ENCODE measurements around the gene ABCG4. TPM values are rescaled to one million over a fixed set of nuclear protein-coding genes. Genes with fewer than 3 reads are reported as not detected.

The ABCG4 gene
- total and polyA plus RNA-seq, 9 of the 15 experiments (the other 6 are each of a cell fraction or from before 2014, with no cell fraction given) = 0.03 to 0.11 (median 0.07) TPM; not detected in 4

DNA sequence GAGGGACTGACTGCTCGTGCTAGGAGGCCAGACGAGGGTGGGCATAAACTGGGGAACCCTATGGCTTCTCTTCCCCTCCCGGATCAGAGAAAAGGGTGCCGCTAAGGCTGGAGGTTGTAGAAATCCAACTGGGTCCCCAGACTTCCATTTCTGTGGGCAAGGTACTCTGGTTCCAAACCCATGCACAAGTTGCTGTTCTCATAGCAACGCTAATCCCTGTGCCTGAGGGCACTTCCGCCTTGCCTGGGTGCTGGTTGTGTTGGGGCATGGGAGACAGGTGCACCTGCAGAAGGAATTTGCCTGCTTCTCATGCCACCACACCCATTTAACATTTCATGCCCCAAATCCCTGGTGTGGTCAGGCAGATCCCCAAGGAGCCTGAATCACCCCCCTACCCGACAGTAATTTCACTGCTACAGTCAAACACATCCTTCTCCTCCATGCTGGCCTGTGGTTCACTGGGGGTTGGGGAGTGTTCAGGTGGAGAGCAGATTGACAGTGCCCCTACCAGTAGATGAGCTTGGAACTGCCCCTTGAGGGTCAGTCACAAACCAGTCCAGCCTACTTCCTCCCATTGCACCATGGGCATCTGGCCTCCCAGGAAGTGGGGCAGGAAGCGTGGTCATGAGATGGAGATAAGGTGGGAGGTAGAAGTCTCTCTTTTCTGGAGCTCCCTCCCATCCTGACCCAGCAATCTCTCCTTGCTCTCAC is 40.6 kb upstream of the ABCG4 start (continued):
- TF ChIP-seq, protein P1, sequence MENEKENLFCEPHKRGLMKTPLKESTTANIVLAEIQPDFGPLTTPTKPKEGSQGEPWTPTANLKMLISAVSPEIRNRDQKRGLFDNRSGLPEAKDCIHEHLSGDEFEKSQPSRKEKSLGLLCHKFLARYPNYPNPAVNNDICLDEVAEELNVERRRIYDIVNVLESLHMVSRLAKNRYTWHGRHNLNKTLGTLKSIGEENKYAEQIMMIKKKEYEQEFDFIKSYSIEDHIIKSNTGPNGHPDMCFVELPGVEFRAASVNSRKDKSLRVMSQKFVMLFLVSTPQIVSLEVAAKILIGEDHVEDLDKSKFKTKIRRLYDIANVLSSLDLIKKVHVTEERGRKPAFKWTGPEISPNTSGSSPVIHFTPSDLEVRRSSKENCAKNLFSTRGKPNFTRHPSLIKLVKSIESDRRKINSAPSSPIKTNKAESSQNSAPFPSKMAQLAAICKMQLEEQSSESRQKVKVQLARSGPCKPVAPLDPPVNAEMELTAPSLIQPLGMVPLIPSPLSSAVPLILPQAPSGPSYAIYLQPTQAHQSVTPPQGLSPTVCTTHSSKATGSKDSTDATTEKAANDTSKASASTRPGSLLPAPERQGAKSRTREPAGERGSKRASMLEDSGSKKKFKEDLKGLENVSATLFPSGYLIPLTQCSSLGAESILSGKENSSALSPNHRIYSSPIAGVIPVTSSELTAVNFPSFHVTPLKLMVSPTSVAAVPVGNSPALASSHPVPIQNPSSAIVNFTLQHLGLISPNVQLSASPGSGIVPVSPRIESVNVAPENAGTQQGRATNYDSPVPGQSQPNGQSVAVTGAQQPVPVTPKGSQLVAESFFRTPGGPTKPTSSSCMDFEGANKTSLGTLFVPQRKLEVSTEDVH (IDR thresholded peaks at IDR 0.05; ENCODE audit: low read depth, partially characterized antibody) = peak; percentile 62
- TF ChIP-seq E2F3 (CRISPR knock-in tag; IDR thresholded peaks at IDR 0.05) = no peak
- TF ChIP-seq, protein P2, sequence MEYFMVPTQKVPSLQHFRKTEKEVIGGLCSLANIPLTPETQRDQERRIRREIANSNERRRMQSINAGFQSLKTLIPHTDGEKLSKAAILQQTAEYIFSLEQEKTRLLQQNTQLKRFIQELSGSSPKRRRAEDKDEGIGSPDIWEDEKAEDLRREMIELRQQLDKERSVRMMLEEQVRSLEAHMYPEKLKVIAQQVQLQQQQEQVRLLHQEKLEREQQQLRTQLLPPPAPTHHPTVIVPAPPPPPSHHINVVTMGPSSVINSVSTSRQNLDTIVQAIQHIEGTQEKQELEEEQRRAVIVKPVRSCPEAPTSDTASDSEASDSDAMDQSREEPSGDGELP (CRISPR knock-in tag; IDR thresholded peaks at IDR 0.05; ENCODE audit: borderline replicate concordance) = peak; percentile 66; the same call in 1 of the 2 replicates
- 0 out of 2 replicates have a peak, but pooled peaks have one; percentile 31 for TF ChIP-seq C11orf30 (IDR thresholded peaks at IDR 0.05; ENCODE audit: low read depth)
- TF ChIP-seq HNRNPUL1 (IDR thresholded peaks at IDR 0.05; ENCODE audit: low read length) = no peak
- no peak for TF ChIP-seq ZNF274 (IDR thresholded peaks at IDR 0.05; ENCODE audit: borderline replicate concordance, low read depth, low read length)
- no peak for TF ChIP-seq PHB2 (IDR thresholded peaks at IDR 0.05; ENCODE audit: low read depth)
- TF ChIP-seq PHF8 (IDR thresholded peaks at IDR 0.05; ENCODE audit: borderline replicate concordance, low read length) = no peak
- 0 out of 2 replicates have a peak, but pooled peaks have one; percentile 18 for TF ChIP-seq MAFK (IDR thresholded peaks at IDR 0.05; ENCODE audit: low read length)
- no peak for TF ChIP-seq ZSCAN32 (CRISPR knock-in tag; IDR thresholded peaks at IDR 0.05)
- TF ChIP-seq SRSF3 (IDR thresholded peaks at IDR 0.05; ENCODE audit: insufficient read depth, low read length) = no peak
- TF ChIP-seq, protein P3, sequence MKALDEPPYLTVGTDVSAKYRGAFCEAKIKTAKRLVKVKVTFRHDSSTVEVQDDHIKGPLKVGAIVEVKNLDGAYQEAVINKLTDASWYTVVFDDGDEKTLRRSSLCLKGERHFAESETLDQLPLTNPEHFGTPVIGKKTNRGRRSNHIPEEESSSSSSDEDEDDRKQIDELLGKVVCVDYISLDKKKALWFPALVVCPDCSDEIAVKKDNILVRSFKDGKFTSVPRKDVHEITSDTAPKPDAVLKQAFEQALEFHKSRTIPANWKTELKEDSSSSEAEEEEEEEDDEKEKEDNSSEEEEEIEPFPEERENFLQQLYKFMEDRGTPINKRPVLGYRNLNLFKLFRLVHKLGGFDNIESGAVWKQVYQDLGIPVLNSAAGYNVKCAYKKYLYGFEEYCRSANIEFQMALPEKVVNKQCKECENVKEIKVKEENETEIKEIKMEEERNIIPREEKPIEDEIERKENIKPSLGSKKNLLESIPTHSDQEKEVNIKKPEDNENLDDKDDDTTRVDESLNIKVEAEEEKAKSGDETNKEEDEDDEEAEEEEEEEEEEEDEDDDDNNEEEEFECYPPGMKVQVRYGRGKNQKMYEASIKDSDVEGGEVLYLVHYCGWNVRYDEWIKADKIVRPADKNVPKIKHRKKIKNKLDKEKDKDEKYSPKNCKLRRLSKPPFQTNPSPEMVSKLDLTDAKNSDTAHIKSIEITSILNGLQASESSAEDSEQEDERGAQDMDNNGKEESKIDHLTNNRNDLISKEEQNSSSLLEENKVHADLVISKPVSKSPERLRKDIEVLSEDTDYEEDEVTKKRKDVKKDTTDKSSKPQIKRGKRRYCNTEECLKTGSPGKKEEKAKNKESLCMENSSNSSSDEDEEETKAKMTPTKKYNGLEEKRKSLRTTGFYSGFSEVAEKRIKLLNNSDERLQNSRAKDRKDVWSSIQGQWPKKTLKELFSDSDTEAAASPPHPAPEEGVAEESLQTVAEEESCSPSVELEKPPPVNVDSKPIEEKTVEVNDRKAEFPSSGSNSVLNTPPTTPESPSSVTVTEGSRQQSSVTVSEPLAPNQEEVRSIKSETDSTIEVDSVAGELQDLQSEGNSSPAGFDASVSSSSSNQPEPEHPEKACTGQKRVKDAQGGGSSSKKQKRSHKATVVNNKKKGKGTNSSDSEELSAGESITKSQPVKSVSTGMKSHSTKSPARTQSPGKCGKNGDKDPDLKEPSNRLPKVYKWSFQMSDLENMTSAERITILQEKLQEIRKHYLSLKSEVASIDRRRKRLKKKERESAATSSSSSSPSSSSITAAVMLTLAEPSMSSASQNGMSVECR (CRISPR knock-in tag; IDR thresholded peaks at IDR 0.05) = peak; percentile 60; the same call in 1 of the 2 replicates
- TF ChIP-seq KLF1 (tag; IDR thresholded peaks at IDR 0.05) = no peak
